ENCODE results near the gene CLSTN3.

GRCh38 chr12:7120166-7120565 lies 10.0 kb upstream of the CLSTN3 start:
- TF ChIP-seq JUNB (IDR thresholded peaks at IDR 0.05): no peak
- TF ChIP-seq POLR2A (IDR thresholded peaks at IDR 0.05; ENCODE audit: low read length): no peak
- no peak for TF ChIP-seq USF2 (IDR thresholded peaks at IDR 0.05)
- no peak for TF ChIP-seq NFE2L2 (conservative IDR thresholded peaks at IDR 0.05; ENCODE audit: low read length)
- no peak for TF ChIP-seq REST (IDR thresholded peaks at IDR 0.05)
- no peak for TF ChIP-seq CTCF (IDR thresholded peaks at IDR 0.05)
- TF ChIP-seq MAZ (IDR thresholded peaks at IDR 0.05; ENCODE audit: borderline replicate concordance, low read depth, low read length): no peak
- TF ChIP-seq TP53 (CRISPR knock-in tag; IDR thresholded peaks at IDR 0.05): no peak
- no peak for TF ChIP-seq NPAS2 (CRISPR knock-in tag; IDR thresholded peaks at IDR 0.05; ENCODE audit: borderline replicate concordance)
- TF ChIP-seq E2F6 (IDR thresholded peaks at IDR 0.05; ENCODE audit: borderline replicate concordance, low read depth): no peak
- TF ChIP-seq CHD2 (IDR thresholded peaks at IDR 0.05; ENCODE audit: low read length, partially characterized antibody): no peak
- TF ChIP-seq EP300 (IDR thresholded peaks at IDR 0.05): no peak
- TF ChIP-seq RCOR1 (IDR thresholded peaks at IDR 0.05; ENCODE audit: low read depth, low read length): no peak
